SU-DHL-6 (cell line): ENCODE results near the gene ESR1.

Experiments
- H2AFZ ChIP-seq: fragments of 200-600 bp; sonication (generic); 2 replicates; pipeline ENCODE4 v1.6.1; 2014; ENCODE audit warnings: low read depth, mild to moderate bottlenecking, moderate library complexity, mixed read lengths, antibody characterized with exemption, low read length; ENCODE audit not compliant: severe bottlenecking
- H3F3A ChIP-seq: fragments of 200-600 bp; shearing (Covaris generic); 2 replicates; pipeline ENCODE4 v1.6.0; 2016; ENCODE audit warnings: antibody characterized with exemption, mild to moderate bottlenecking; ENCODE audit not compliant: insufficient read depth
- H3K27ac ChIP-seq: fragments of 200-600 bp; sonication (generic); 2 replicates; pipeline ENCODE4 v1.5.1; 2016; ENCODE audit warnings: low read depth, mild to moderate bottlenecking, low read length, moderate library complexity, mixed read lengths
- H3K27me3 ChIP-seq: fragments of 200-600 bp; sonication (generic), shearing (Covaris generic); 2 replicates; pipeline ENCODE4 v1.6.0; 2014; ENCODE audit warnings: mild to moderate bottlenecking, low read length
- H3K36me3 ChIP-seq: fragments of 200-600 bp; sonication (generic); 2 replicates; pipeline ENCODE4 v1.6.1; 2014; ENCODE audit warnings: mild to moderate bottlenecking, low read length, mixed read lengths
- H3K4me2 ChIP-seq: fragments of 300-600, 200-600 bp; shearing (Covaris generic), sonication (generic); 2 replicates; pipeline ENCODE4 v1.6.0; 2014; ENCODE audit warnings: low read length, low read depth, mild to moderate bottlenecking; ENCODE audit not compliant: poor library complexity, severe bottlenecking
- H3K4me3 ChIP-seq: fragments of 200-600 bp; sonication (generic); 2 replicates; pipeline ENCODE4 v1.5.1; 2014; ENCODE audit warnings: antibody characterized with exemption, low read length, mild to moderate bottlenecking, mixed read lengths; ENCODE audit not compliant: insufficient read depth, poor library complexity, severe bottlenecking
- H3K79me2 ChIP-seq: fragments of 200-600 bp; sonication (generic); 2 replicates; pipeline ENCODE4 v1.6.1; 2014; ENCODE audit warnings: mild to moderate bottlenecking, low read length, moderate library complexity; ENCODE audit not compliant: insufficient read depth
- H3K9ac ChIP-seq: fragments of 200-600 bp; sonication (generic); 2 replicates; pipeline ENCODE4 v1.7.0; 2014; ENCODE audit warnings: mild to moderate bottlenecking, low read length
- H3K9me2 ChIP-seq: fragments of 200-600 bp; sonication (generic); replicated peaks from 2 replicates; pipeline ENCODE4 v1.6.1; 2014; ENCODE audit warnings: low read length; ENCODE audit not compliant: insufficient read depth
- H3K9me3 ChIP-seq: fragments of 200-600 bp; sonication (generic); 2 replicates; pipeline ENCODE4 v1.6.1; 2014; ENCODE audit warnings: low read length, mixed read lengths; ENCODE audit not compliant: insufficient read depth
- H4K20me1 ChIP-seq: fragments of 200-600 bp; sonication (generic); 2 replicates; pipeline ENCODE4 v1.6.1; 2014; ENCODE audit warnings: low read depth, mild to moderate bottlenecking, antibody characterized with exemption, low read length, moderate library complexity, mixed read lengths
- CTCF ChIP-seq: fragments of 200-600 bp; sonication (generic); IDR thresholded peaks from one replicate; pipeline ENCODE4 v1.5.1; 2017; ENCODE audit warnings: antibody characterized with exemption, mild to moderate bottlenecking, low read length, moderate library complexity; ENCODE audit not compliant: insufficient read depth, poor library complexity, severe bottlenecking
- EZH2phosphoT487 ChIP-seq: fragments of 200-600 bp; sonication (generic), shearing (Covaris generic); conservative IDR thresholded peaks from 2 replicates; pipeline ENCODE4 v1.6.1; 2018; ENCODE audit warnings: mild to moderate bottlenecking, antibody characterized with exemption, low read length, moderate library complexity, mixed read lengths

The ESR1 gene

GRCh38 chr6:151905854-151906253 lies 98.4 kb downstream of the ESR1 start:
- Histone ChIP-seq H3K27ac (no peak overlapping the region), H3K4me3 (no peak overlapping the region), H3K36me3 (no peaks in the 10 kb centered on the region), H3F3A (no peaks in the 10 kb centered on the region), H2AFZ (no peak overlapping the region), H3K9me2 (no peaks in the 10 kb centered on the region), H3K9ac (no peak overlapping the region), H3K9me3 (no peaks in the 10 kb centered on the region), H3K79me2 (no peaks in the 10 kb centered on the region), H3K4me2 (no peak overlapping the region), H4K20me1 (no peaks in the 10 kb centered on the region), H3K27me3 (no peaks in the 10 kb centered on the region)
- TF ChIP-seq CTCF, result no peak
- TF ChIP-seq EZH2phosphoT487, result no peak

GRCh38 chr6:151911401-151911800 lies 103.9 kb downstream of the ESR1 start:
- no peaks in the 10 kb centered on the region for H3F3A ChIP-seq
- H3K4me3 ChIP-seq, result no peak overlapping the region
- no peak overlapping the region for H2AFZ ChIP-seq
- H3K9ac ChIP-seq, result no peak overlapping the region
- no peak overlapping the region for H3K27ac ChIP-seq
- no peaks in the 10 kb centered on the region for H3K27me3 ChIP-seq
- no peaks in the 10 kb centered on the region for H3K9me3 ChIP-seq
- H3K9me2 ChIP-seq, result no peaks in the 10 kb centered on the region
- H3K36me3 ChIP-seq, result no peaks in the 10 kb centered on the region
- no peaks in the 10 kb centered on the region for H4K20me1 ChIP-seq
- no peaks in the 10 kb centered on the region for H3K79me2 ChIP-seq
- TF ChIP-seq CTCF (no peak), EZH2phosphoT487 (no peak)
- H3K4me2 ChIP-seq, result no peak overlapping the region

GRCh38 chr6:151914484-151914883 lies 107.0 kb downstream of the ESR1 start:
- H3F3A ChIP-seq, result no peaks in the 10 kb centered on the region
- H3K9ac ChIP-seq, result no peak overlapping the region
- no peak overlapping the region for H3K27ac ChIP-seq
- no peaks in the 10 kb centered on the region for H3K36me3 ChIP-seq
- H3K79me2 ChIP-seq, result no peaks in the 10 kb centered on the region
- H3K9me2 ChIP-seq, result no peaks in the 10 kb centered on the region
- no peaks in the 10 kb centered on the region for H4K20me1 ChIP-seq
- H3K27me3 ChIP-seq, result no peaks in the 10 kb centered on the region
- TF ChIP-seq CTCF (no peak), EZH2phosphoT487 (no peak)
- H3K4me2 ChIP-seq, result no peak overlapping the region
- no peaks in the 10 kb centered on the region for H3K9me3 ChIP-seq
- no peak overlapping the region for H3K4me3 ChIP-seq
- no peak overlapping the region for H2AFZ ChIP-seq

GRCh38 chr6:151916075-151916474 lies 108.6 kb downstream of the ESR1 start:
- Histone ChIP-seq H3K27me3 (no peaks in the 10 kb centered on the region), H3K4me3 (no peak overlapping the region), H3K36me3 (no peaks in the 10 kb centered on the region), H3K27ac (no peak overlapping the region), H3K9me3 (no peaks in the 10 kb centered on the region), H2AFZ (no peak overlapping the region), H3K79me2 (no peaks in the 10 kb centered on the region), H4K20me1 (no peaks in the 10 kb centered on the region), H3K9ac (no peak overlapping the region), H3K9me2 (no peaks in the 10 kb centered on the region), H3K4me2 (no peak overlapping the region), H3F3A (no peaks in the 10 kb centered on the region)
- TF ChIP-seq CTCF (no peak), EZH2phosphoT487 (no peak)
